ENCODE results near the gene JMJD7. TPM values are rescaled to one million over a fixed set of nuclear protein-coding genes. Genes with fewer than 3 reads are reported as not detected.

Gene JMJD7
- total RNA-seq, 6 experiments from 2014 or later: 6.0 to 8.6 (median 7.3) TPM

- intact Hi-C loops (cut with DNase I): no loop called here
- peaks cover 0 to 34% (median 15%) of the 10 kb centered on the region in 4 donors for H3K4me1 ChIP-seq
- no peak for DNase-seq
- no peak for ATAC-seq
- no peaks in the 10 kb centered on the region for H3K36me3 ChIP-seq
- no peak overlapping the region for H3K27ac ChIP-seq
- 87% methylated on average over 3 of the region's 7 CpGs for WGBS (ENCODE audit: insufficient coverage, low coverage, low lambda C conversion rate, missing lambda C conversion rate)
- no peaks in the 10 kb centered on the region for H3K27me3 ChIP-seq
- TF ChIP-seq, protein P1, sequence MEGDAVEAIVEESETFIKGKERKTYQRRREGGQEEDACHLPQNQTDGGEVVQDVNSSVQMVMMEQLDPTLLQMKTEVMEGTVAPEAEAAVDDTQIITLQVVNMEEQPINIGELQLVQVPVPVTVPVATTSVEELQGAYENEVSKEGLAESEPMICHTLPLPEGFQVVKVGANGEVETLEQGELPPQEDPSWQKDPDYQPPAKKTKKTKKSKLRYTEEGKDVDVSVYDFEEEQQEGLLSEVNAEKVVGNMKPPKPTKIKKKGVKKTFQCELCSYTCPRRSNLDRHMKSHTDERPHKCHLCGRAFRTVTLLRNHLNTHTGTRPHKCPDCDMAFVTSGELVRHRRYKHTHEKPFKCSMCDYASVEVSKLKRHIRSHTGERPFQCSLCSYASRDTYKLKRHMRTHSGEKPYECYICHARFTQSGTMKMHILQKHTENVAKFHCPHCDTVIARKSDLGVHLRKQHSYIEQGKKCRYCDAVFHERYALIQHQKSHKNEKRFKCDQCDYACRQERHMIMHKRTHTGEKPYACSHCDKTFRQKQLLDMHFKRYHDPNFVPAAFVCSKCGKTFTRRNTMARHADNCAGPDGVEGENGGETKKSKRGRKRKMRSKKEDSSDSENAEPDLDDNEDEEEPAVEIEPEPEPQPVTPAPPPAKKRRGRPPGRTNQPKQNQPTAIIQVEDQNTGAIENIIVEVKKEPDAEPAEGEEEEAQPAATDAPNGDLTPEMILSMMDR (IDR thresholded peaks at IDR 0.05): no peak
- TF ChIP-seq POLR2A (IDR thresholded peaks at IDR 0.05): no peak
- no peak overlapping the region for H3K4me3 ChIP-seq
- H3K9me3 ChIP-seq: no peaks in the 10 kb centered on the region
Observed at GRCh38 chr15:41886741-41887140, 58.8 kb downstream of the JMJD7 start.

DNA sequence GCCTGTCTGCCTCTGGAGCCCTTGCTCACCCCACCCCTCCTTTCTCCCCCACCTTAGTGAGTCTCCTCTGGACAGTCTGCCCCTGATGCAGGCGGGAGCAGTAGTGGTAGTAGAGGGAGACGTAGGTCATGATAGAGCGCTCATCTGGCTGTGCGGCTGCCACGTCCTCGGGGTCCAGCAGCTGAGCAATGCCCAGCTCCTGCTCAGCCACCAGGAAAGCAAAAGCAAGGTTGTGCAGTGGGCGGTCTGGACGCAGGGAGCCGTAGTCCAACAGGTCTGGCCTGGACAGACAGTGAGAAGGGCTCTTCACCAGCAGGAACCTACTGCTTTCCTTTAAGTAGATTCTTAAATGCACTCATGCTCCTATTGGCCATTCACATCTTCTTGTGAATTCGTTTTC lies 59.3 kb downstream of the JMJD7 start:
- TF ChIP-seq, protein P1 (IDR thresholded peaks at IDR 0.05): no peak
- no peak for TF ChIP-seq POLR2A (IDR thresholded peaks at IDR 0.05)
- ATAC-seq (no peak), DNase-seq (no peak)
- Histone ChIP-seq H3K4me1 (peaks cover 0 to 34% (median 14%) of the 10 kb centered on the region in 4 donors), H3K36me3 (no peaks in the 10 kb centered on the region), H3K9me3 (no peaks in the 10 kb centered on the region), H3K4me3 (no peak overlapping the region), H3K27ac (no peak overlapping the region), H3K27me3 (no peaks in the 10 kb centered on the region)
- WGBS (ENCODE audit: insufficient coverage, low coverage, low lambda C conversion rate, missing lambda C conversion rate): 90% methylated on average over 1 of the region's 10 CpGs
- intact Hi-C loops (cut with DNase I): no loop called here

Small RNA genes lying within 50 kb of the gene (microRNA-seq; reads per million reads assigned to microRNA genes)
- 0 reads per million in 2 donors for gene MIR4310

Small RNA genes lying within 50 kb of the gene (small RNA-seq; reads per million reads assigned to genes)
- gene JMJD7-PLA2G4B (0 reads per million in 2 experiments), gene MIR4310 (0 reads per million in 2 experiments), gene RNA5SP393 (0 reads per million in 2 experiments)

Other genes starting within 250 kb of the JMJD7 start
- 10 to 100 TPM; 10.9 to 17.2 (median 12.1) TPM for gene MGA, start 167.7 kb upstream of the JMJD7 start, total RNA-seq
- gene MAPKBP1, start 53.6 kb upstream of the JMJD7 start, total RNA-seq: 1 to 10 TPM; 4.3 to 7.9 (median 5.7) TPM
- gene PLA2G4B, start 10.8 kb downstream of the JMJD7 start, total RNA-seq: 1 to 10 TPM in 5 of 6 experiments, under 1 TPM in 1; 0.31 to 7.3 (median 4.7) TPM
- gene SPTBN5, start 66.0 kb downstream of the JMJD7 start, total RNA-seq: 1 to 10 TPM in 2 of 6 experiments, under 1 TPM in 4; 0.06 to 3.2 (median 0.81) TPM
- 10 to 100 TPM in 3 of 6 experiments, 1 to 10 TPM in 3; 4.7 to 21.5 (median 11.1) TPM for gene EHD4, start 144.5 kb downstream of the JMJD7 start, total RNA-seq
- gene PLA2G4E, start 192.9 kb downstream of the JMJD7 start, total RNA-seq: not detected